GM23338 (cell line): Measurements from ENCODE around the gene GSTA2. TPM values are rescaled to one million over a fixed set of nuclear protein-coding genes. Genes with fewer than 3 reads are reported as not detected.

ENCODE experiments used
- ATAC-seq: fragments of 200-7000 bp; cut with Tn5 transposase; 3 replicates; pipeline ENCODE4 v1.9.1; 2020
- DNase-seq: peaks from one replicate; pipeline ENCODE4 v3.0.0-alpha.2; 2015; ENCODE audit warnings: low spot score
- H2AFZ ChIP-seq: fragments of 200-600 bp; sonication (generic); 2 replicates; pipeline ENCODE4 v1.8.0; 2016; ENCODE audit warnings: antibody characterized with exemption, mild to moderate bottlenecking, moderate library complexity
- H3F3A ChIP-seq: fragments of 200-600 bp; sonication (generic); replicated peaks from 2 replicates; pipeline ENCODE4 v1.8.0; 2017; ENCODE audit warnings: antibody characterized with exemption, mixed run types, low read depth
- H3K27ac ChIP-seq: fragments of 200-600 bp; sonication (generic); 2 replicates; pipeline ENCODE4 v1.6.1; 2016; ENCODE audit warnings: low read depth
- H3K27me3 ChIP-seq: fragments of 200-600 bp; sonication (generic); 2 replicates; pipeline ENCODE4 v1.8.0; 2016; ENCODE audit warnings: mild to moderate bottlenecking, mixed run types, moderate library complexity; ENCODE audit not compliant: insufficient read depth
- H3K36me3 ChIP-seq: fragments of 200-600 bp; sonication (generic); 2 replicates; pipeline ENCODE4 v1.8.0; 2016; ENCODE audit warnings: mild to moderate bottlenecking; ENCODE audit not compliant: insufficient read depth
- H3K4me1 ChIP-seq: fragments of 200-600 bp; sonication (generic); 2 replicates; pipeline ENCODE4 v1.8.0; 2016; ENCODE audit warnings: mild to moderate bottlenecking, moderate library complexity; ENCODE audit not compliant: insufficient read depth
- H3K4me2 ChIP-seq: fragments of 200-600 bp; sonication (generic); 2 replicates; pipeline ENCODE4 v1.7.1; 2017; ENCODE audit warnings: mixed run types
- H3K4me3 ChIP-seq: fragments of 200-600 bp; sonication (generic); 2 replicates; pipeline ENCODE4 v1.6.1; 2016; ENCODE audit warnings: mixed run types
- H3K79me2 ChIP-seq: fragments of 200-600 bp; sonication (generic); replicated peaks from 2 replicates; pipeline ENCODE4 v1.8.0; 2017; ENCODE audit warnings: mild to moderate bottlenecking; ENCODE audit not compliant: insufficient read depth
- H3K9me2 ChIP-seq: fragments of 200-600 bp; sonication (generic); 2 replicates; pipeline ENCODE4 v1.8.0; 2017; ENCODE audit not compliant: insufficient read depth
- H4K20me1 ChIP-seq: fragments of 200-600 bp; sonication (generic); replicated peaks from 2 replicates; pipeline ENCODE4 v1.8.0; 2017; ENCODE audit warnings: mild to moderate bottlenecking; ENCODE audit not compliant: insufficient read depth
- H3K27ac Mint-ChIP-seq: 2 replicates; pipeline ENCODE4 v1.8.0; 2020; ENCODE audit warnings: inconsistent platforms, mild to moderate bottlenecking, moderate library complexity, mixed read lengths
- H3K27me3 Mint-ChIP-seq: 3 replicates; pipeline ENCODE4 v1.8.0; 2022; ENCODE audit warnings: low read depth, mild to moderate bottlenecking, moderate library complexity, mixed read lengths, inconsistent platforms; ENCODE audit not compliant: insufficient read depth, poor library complexity
- H3K36me3 Mint-ChIP-seq: 3 replicates; pipeline ENCODE4 v1.8.0; 2021; ENCODE audit warnings: low read depth, mild to moderate bottlenecking, inconsistent platforms, moderate library complexity, mixed read lengths
- H3K4me1 Mint-ChIP-seq: 3 replicates; pipeline ENCODE4 v1.8.0; 2020; ENCODE audit warnings: mild to moderate bottlenecking, inconsistent platforms, mixed read lengths
- H3K4me3 Mint-ChIP-seq: 3 replicates; pipeline ENCODE4 v1.8.0; 2021; ENCODE audit warnings: moderate library complexity, mild to moderate bottlenecking, inconsistent platforms, mixed read lengths
- H3K9me3 Mint-ChIP-seq: 3 replicates; pipeline ENCODE4 v1.8.0; 2020; ENCODE audit warnings: moderate library complexity, mild to moderate bottlenecking, inconsistent platforms, mixed read lengths
- EZH2 ChIP-seq: fragments of 200-600 bp; sonication (generic); IDR thresholded peaks from one replicate; pipeline ENCODE4 v1.8.0; 2017; ENCODE audit warnings: antibody characterized with exemption, mild to moderate bottlenecking, low read depth; ENCODE audit not compliant: unreplicated experiment
- JUNB ChIP-seq: IDR thresholded peaks from one replicate; pipeline ENCODE4 v1.6.1; 2016; ENCODE audit warnings: antibody characterized with exemption; ENCODE audit not compliant: unreplicated experiment
- POLR2AphosphoS5 ChIP-seq: IDR thresholded peaks from 2 replicates; pipeline ENCODE4 v1.6.1; 2016; ENCODE audit warnings: antibody characterized with exemption, low read depth
- REST ChIP-seq: IDR thresholded peaks from one replicate; pipeline ENCODE4 v1.6.1; 2018; ENCODE audit warnings: antibody characterized with exemption; ENCODE audit not compliant: unreplicated experiment
- ZNF331 ChIP-seq: fragments of 250-450 bp; sonication (Bioruptor Pico); IDR thresholded peaks from 2 replicates; pipeline ENCODE4 v1.5.0; 2020; ENCODE audit warnings: low read depth, mild to moderate bottlenecking, moderate library complexity
- ZNF462 ChIP-seq: fragments of 250-450 bp; sonication (Bioruptor Pico); IDR thresholded peaks from 2 replicates; pipeline ENCODE4 v1.5.0; 2020; ENCODE audit warnings: mild to moderate bottlenecking, moderate library complexity
- polyA plus RNA-seq: library from polyadenylated mRNA; unstranded; fragments of >200 nt; fragmentation: Nextera tagmentation; extraction: Ambion mirVana; gene quantifications from 2 replicates; pipeline ENCODE4 v1.2.1, GENCODE V29; 2016
- total RNA-seq: library from RNA; depleted of rRNA; stranded (reverse); fragments of >200 nt; shearing (Covaris generic); gene quantifications from 2 replicates; pipeline ENCODE4 v1.2.3, GENCODE V29; 2014

The GSTA2 gene
- total and polyA plus RNA-seq, 2 experiments from 2014 or later: not detected

DNA sequence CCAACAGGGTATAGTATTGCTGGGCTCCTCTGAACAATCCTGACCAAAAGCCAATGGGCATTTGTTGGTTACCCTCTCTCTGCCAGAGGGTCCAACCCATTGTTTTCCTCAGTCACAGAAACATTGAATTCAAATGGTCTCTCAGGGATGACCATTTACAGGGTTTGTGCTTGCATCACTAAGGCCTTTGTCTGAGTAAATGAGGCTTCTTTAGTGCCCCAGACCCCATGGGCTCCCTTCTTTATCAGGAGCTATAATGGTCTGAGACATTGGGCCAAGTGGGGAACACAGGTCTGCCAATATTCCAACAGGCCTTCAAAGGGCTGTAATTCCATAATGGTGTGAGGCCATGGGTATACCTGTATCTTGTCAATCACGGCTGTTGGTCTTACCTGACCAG, 27.1 kb downstream of the GSTA2 start:
- peaks cover 18% of the 10 kb centered on the region for H3K4me1 Mint-ChIP-seq
- H3K9me3 Mint-ChIP-seq: peaks cover 17% of the 10 kb centered on the region
- H3K4me3 ChIP-seq: no peak overlapping the region
- no peak overlapping the region for H3K27ac Mint-ChIP-seq
- no peaks in the 10 kb centered on the region for H3K79me2 ChIP-seq
- H3F3A ChIP-seq: no peaks in the 10 kb centered on the region
- DNase-seq (peak; percentile 4), ATAC-seq (peak; percentile 87)
- H3K27me3 ChIP-seq: no peaks in the 10 kb centered on the region
- H4K20me1 ChIP-seq: no peaks in the 10 kb centered on the region
- TF ChIP-seq EZH2 (no peak), ZNF462 (CRISPR knock-in tag) (peak; percentile 56; the same call in 1 of the 2 replicates)
- H3K4me2 ChIP-seq: peak overlapping the region; percentile 27; the same call in 1 of the 2 replicates
- peak overlapping the region; percentile 15; the same call in 1 of the 2 replicates for H2AFZ ChIP-seq
- peaks cover 22% of the 10 kb centered on the region for H3K9me2 ChIP-seq
- peaks cover 10% of the 10 kb centered on the region for H3K27me3 Mint-ChIP-seq
- peaks cover 17% of the 10 kb centered on the region for H3K4me1 ChIP-seq
- no peak overlapping the region for H3K4me3 Mint-ChIP-seq
- H3K36me3 ChIP-seq: no peaks in the 10 kb centered on the region
- H3K27ac ChIP-seq: no peak overlapping the region
- peaks cover 15% of the 10 kb centered on the region; the same call in 1 of the 3 replicates for H3K36me3 Mint-ChIP-seq

DNA sequence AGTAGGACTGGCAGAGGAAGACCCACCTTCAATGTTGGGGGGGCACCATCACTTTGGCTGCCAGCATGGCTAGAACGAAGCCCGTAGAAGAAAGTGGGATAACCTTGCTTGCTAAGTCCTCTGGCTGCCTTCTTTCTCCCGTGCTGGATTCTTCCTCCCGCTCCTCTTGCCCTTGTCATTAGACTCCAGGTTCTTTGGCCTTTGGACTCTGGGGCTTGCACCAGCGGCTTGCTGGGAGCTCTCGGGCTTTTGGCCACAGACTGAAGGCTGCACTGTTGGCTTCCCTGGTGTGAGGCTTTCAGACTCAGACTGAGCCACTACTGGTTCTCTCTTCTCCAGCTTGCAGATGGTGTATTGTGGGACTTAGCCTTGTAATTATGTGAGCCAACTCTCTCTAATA, 28.2 kb downstream of the GSTA2 start:
- Mint-ChIP-seq H3K27ac (no peak overlapping the region), H3K27me3 (peaks cover 8% of the 10 kb centered on the region), H3K4me3 (no peak overlapping the region), H3K9me3 (peaks cover 6% of the 10 kb centered on the region), H3K36me3 (0 out of 3 replicates have a peak, but pooled peaks cover 6% of the 10 kb centered on the region), H3K4me1 (peaks cover 25% of the 10 kb centered on the region)
- no peak for ATAC-seq
- Histone ChIP-seq H3F3A (no peaks in the 10 kb centered on the region), H2AFZ (no peak overlapping the region), H4K20me1 (no peaks in the 10 kb centered on the region), H3K4me2 (no peak overlapping the region), H3K27me3 (no peaks in the 10 kb centered on the region), H3K27ac (no peak overlapping the region), H3K4me3 (no peak overlapping the region), H3K79me2 (no peaks in the 10 kb centered on the region), H3K36me3 (no peaks in the 10 kb centered on the region), H3K9me2 (peaks cover 23% of the 10 kb centered on the region), H3K4me1 (peaks cover 24% of the 10 kb centered on the region)
- no peak for DNase-seq
- TF ChIP-seq ZNF331 (CRISPR knock-in tag) (no peak), POLR2AphosphoS5 (no peak), REST (no peak), JUNB (no peak), EZH2 (no peak)
